A549 treated with RU486 at 1 μM for 4 hours (cell line): ENCODE measurements around the gene OR5AC2. TPM values are rescaled to one million over a fixed set of nuclear protein-coding genes. Genes with fewer than 3 reads are reported as not detected.

Experiments used
- total RNA-seq: library from RNA; stranded (reverse); fragments of 200-300 nt; extraction: Qiagen RNA extraction; gene quantifications from 5 replicates; pipeline ENCODE4 v1.2.3, GENCODE V29; 2022; ENCODE audit warnings: low read depth

The OR5AC2 gene, protein sequence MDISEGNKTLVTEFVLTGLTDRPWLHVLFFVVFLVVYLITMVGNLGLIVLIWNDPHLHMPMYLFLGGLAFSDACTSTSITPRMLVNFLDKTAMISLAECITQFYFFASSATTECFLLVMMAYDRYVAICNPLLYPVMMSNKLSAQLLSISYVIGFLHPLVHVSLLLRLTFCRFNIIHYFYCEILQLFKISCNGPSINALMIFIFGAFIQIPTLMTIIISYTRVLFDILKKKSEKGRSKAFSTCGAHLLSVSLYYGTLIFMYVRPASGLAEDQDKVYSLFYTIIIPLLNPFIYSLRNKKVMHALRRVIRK
- not detected in 5 replicates for total RNA-seq

GRCh38 chr3:98086873-98087272, at the start of gene OR5AC2:
OR5AC2 (plus strand) TSS chr3:98087173; CDS start chr3:98087173, 0 bp downstream.

DNA sequence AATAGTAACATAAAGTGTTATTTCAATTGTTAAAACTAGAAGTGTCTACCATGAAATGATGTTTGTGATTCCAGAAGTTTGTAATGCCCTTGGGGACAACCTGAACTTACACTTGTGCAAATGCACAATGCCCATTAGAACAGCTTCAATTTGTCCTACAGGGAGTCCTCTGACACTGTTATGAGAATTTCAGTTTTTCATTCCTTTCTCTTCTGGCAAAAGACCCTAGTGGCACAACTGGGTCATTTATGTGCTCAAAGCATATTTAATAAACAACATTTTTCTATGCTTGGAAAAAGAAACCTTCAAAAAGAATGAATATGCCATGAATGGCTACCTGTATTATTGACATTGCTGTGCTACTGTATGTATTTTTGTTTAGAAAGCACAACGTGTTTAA, 43.4 kb downstream of the OR5AC2 start, which contains the start of gene OR5H1:
TSS of gene OR5H1 (plus strand) at position 301 of the 400 bp plus-strand sequence. CDS start 1,977 bp downstream, outside the sequence.

Other genes starting within 250 kb of the OR5AC2 start
- 27.5 to 31.5 TPM (median 30.1 TPM) in 5 replicates for gene RIOX2, start 114.7 kb upstream of the OR5AC2 start, total RNA-seq
- not detected in 5 replicates for gene GABRR3, start 51.9 kb upstream of the OR5AC2 start, total RNA-seq
- not detected in 5 replicates for gene OR5H1, start 43.5 kb downstream of the OR5AC2 start, total RNA-seq
- not detected in 5 replicates for gene OR5H14, start 60.3 kb downstream of the OR5AC2 start, total RNA-seq
- gene OR5H15, start 79.5 kb downstream of the OR5AC2 start, total RNA-seq: not detected in 5 replicates
- not detected in 5 replicates for gene OR5H6, start 177.1 kb downstream of the OR5AC2 start, total RNA-seq
- gene OR5H2, start 195.3 kb downstream of the OR5AC2 start, total RNA-seq: not detected in 5 replicates